K562 (cell line): ENCODE data around the gene PPP4C. TPM values are rescaled to one million over a fixed set of nuclear protein-coding genes. Genes with fewer than 3 reads are reported as not detected.
A peak's percentile ranks its signal among the peaks of the same experiment; 100 is the strongest.

Experiments used
- CTBP1 ChIP-seq: fragments of 450-650 bp; IDR thresholded peaks from 2 replicates; pipeline ENCODE4 v1.6.1; 2016; ENCODE audit warnings: borderline replicate concordance
- EP400 ChIP-seq: fragments of 450-650 bp; IDR thresholded peaks from 2 replicates; pipeline ENCODE4 v1.6.1; 2017; ENCODE audit warnings: antibody characterized with exemption, mild to moderate bottlenecking, moderate library complexity
- FUS ChIP-seq: fragments of 200-400 bp; formaldehyde crosslinking; optimal IDR thresholded peaks from 2 replicates; pipeline ENCODE3; 2017; ENCODE audit warnings: low read depth, low read length
- HLTF ChIP-seq: fragments of 450-650 bp; IDR thresholded peaks from 2 replicates; pipeline ENCODE4 v1.6.1; 2016
- HMGN3 ChIP-seq: IDR thresholded peaks from 2 replicates; pipeline ENCODE4 v1.6.1; 2011; ENCODE audit warnings: borderline replicate concordance, low read depth, mild to moderate bottlenecking, mixed read lengths, low read length; ENCODE audit not compliant: insufficient read length; ENCODE audit errors: extremely low read depth
- HNRNPLL ChIP-seq: fragments of 200-400 bp; formaldehyde crosslinking; IDR thresholded peaks from 2 replicates; pipeline ENCODE4 v1.6.1; 2017; ENCODE audit warnings: low read length, low read depth, mild to moderate bottlenecking; ENCODE audit not compliant: poor library complexity, severe bottlenecking
- KDM1A ChIP-seq, 2 experiments: fragments of 450-650 bp; IDR thresholded peaks; 2 replicates each; pipeline ENCODE4 v1.6.1; 2016; ENCODE audit warnings: mild to moderate bottlenecking in 2 of 2
- MTA1 ChIP-seq: fragments of 450-650 bp; IDR thresholded peaks from 2 replicates; pipeline ENCODE4 v1.6.1; 2017; ENCODE audit warnings: borderline replicate concordance
- MTF1 ChIP-seq: fragments of 250-450 bp; sonication (Bioruptor Pico); IDR thresholded peaks from 2 replicates; pipeline ENCODE4 v1.9.0; 2021; ENCODE audit warnings: moderate library complexity, mild to moderate bottlenecking, inconsistent platforms, borderline replicate concordance
- NONO ChIP-seq, 2 experiments: fragments of 200-400 bp in 1 of 2; fragments of 450-650 bp in 1 of 2; formaldehyde crosslinking in 1 of 2; IDR thresholded peaks; 2 replicates each; pipeline ENCODE4 v1.6.1; 2017; ENCODE audit warnings: low read depth in 2 of 2, mild to moderate bottlenecking in 2 of 2, moderate library complexity in 2 of 2, low read length in 1 of 2
- NR3C1 ChIP-seq: sonication (generic); formaldehyde crosslinking; IDR thresholded peaks from 2 replicates; pipeline ENCODE4 v1.8.1; 2022; ENCODE audit warnings: missing genetic modification reagents
- PHF20 ChIP-seq: fragments of 450-650 bp; IDR thresholded peaks from 2 replicates; pipeline ENCODE4 v1.6.1; 2018; ENCODE audit not compliant: partially characterized antibody
- PML ChIP-seq: IDR thresholded peaks from 2 replicates; pipeline ENCODE4 v1.6.1; 2012; ENCODE audit warnings: low read length, inconsistent platforms
- POLR2G ChIP-seq: fragments of 200-400 bp; formaldehyde crosslinking; IDR thresholded peaks from 2 replicates; pipeline ENCODE4 v1.6.1; 2017; ENCODE audit warnings: low read depth, mild to moderate bottlenecking, antibody characterized with exemption, low read length, moderate library complexity
- PTBP1 ChIP-seq: fragments of 200-400 bp; formaldehyde crosslinking; IDR thresholded peaks from 2 replicates; pipeline ENCODE4 v1.6.1; 2017; ENCODE audit warnings: low read depth, low read length
- SMAD4 ChIP-seq: fragments of 250-450 bp; sonication (Bioruptor Pico); conservative IDR thresholded peaks from 2 replicates; pipeline ENCODE4 v1.8.0; 2021; ENCODE audit warnings: inconsistent platforms, mild to moderate bottlenecking, moderate library complexity
- TBP ChIP-seq: optimal IDR thresholded peaks from 2 replicates; pipeline ENCODE3; 2011; ENCODE audit warnings: low read depth, low read length, improper control_type of control experiment
- ZNF263 ChIP-seq: sonication (generic); formaldehyde crosslinking; IDR thresholded peaks from 2 replicates; pipeline ENCODE4 v1.8.0; 2022; ENCODE audit warnings: mild to moderate bottlenecking, missing genetic modification reagents, borderline replicate concordance
- ZNF431 ChIP-seq: sonication (generic); formaldehyde crosslinking; IDR thresholded peaks from 2 replicates; pipeline ENCODE4 v1.8.0; 2022; ENCODE audit warnings: mild to moderate bottlenecking, missing genetic modification reagents
- ZNF589 ChIP-seq: fragments of 200-800 bp; sonication (Bioruptor generic); IDR thresholded peaks from 2 replicates; pipeline ENCODE4 v1.6.1; 2016; ENCODE audit warnings: low read depth, missing genetic modification characterization, missing compliant biosample characterization
- polyA plus RNA-seq, 8 experiments: library from polyadenylated mRNA; depleted of rRNA in 4 of 8; stranded (reverse) in 5 of 8; unstranded in 3 of 8; fragments of >200 nt; fragmentation: Nextera tagmentation in 2 of 8; fragmentation: Illumina TruSeq in 1 of 8; extraction: Ambion mirVana in 2 of 8; extraction: Trizol in 1 of 8; gene quantifications; 2 replicates each; pipeline versions ENCODE4 v1.2.1 to v1.2.3, GENCODE V29; 2011 to 2014; ENCODE audit warnings: inconsistent platforms in 1 of 8, missing spikeins in 1 of 8
- total RNA-seq, 7 experiments: library from RNA; depleted of rRNA in 6 of 7; stranded (reverse); fragments of >200 nt in 6 of 7; fragmentation: Illumina TruSeq in 2 of 7; extraction: Trizol in 2 of 7; gene quantifications; 2 replicates each; pipeline versions ENCODE4 v1.2.1 to v1.2.3, GENCODE V29; 2011 to 2021; ENCODE audit warnings: low replicate concordance in 1 of 7
- TF ChIP-seq, protein P1 (sequence below): sonication (generic); formaldehyde crosslinking; IDR thresholded peaks from 2 replicates; pipeline ENCODE4 v1.8.1; 2023; ENCODE audit warnings: mild to moderate bottlenecking, missing genetic modification reagents
- TF ChIP-seq, protein P2 (sequence below): fragments of 450-650 bp; IDR thresholded peaks from 2 replicates; pipeline ENCODE4 v1.6.1; 2016
- TF ChIP-seq, protein P3 (sequence below): fragments of 250-450 bp; sonication (Bioruptor Pico); IDR thresholded peaks from 2 replicates; pipeline ENCODE4 v1.4.0; 2020; ENCODE audit warnings: mild to moderate bottlenecking, moderate library complexity

Gene PPP4C
- total and polyA plus RNA-seq, 9 of the 15 experiments (the other 6 are each of a cell fraction or from before 2014, with no cell fraction given), result 3.5 to 183 (median 131) TPM

DNA sequence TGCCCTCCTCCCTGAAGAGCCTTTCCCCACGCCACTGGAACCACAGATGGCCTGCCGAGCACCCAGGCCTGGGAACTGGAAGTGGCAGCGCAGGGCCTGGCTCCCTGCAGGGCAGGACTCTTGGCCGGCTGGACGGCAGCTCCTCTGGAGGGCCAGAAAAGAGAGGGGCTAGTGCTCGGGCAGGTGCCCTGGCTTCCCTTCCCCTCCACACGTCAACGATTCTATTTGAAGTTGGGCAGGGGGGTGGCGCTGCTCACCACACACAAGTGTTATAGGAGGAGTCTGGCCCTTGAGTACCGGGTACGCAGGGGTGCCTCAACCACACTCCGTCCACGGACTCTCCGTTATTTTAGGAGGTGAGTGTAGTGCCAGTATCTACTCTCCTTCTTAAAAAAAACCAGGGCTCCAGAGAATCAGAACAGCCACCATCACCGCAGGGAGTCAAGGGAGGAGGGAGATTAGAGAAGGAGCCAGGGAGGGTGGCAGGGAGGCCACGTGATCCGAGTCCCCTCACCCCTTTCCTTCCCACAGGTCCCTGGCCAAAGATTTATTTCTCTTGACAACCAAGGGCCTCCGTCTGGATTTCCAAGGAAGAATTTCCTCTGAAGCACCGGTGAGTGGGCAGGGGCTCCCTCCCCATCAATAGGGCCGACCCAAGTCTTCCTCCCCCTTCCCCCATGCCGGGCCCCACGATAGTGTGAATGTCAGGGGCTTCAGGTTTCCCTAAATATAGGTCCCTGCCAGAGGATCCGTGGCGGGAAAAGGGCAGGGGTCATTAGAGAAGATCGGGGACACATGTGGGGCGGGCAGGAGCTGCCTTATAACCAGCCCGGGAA lies 11.7 kb upstream of the PPP4C start (continued):
- TF ChIP-seq SMAD4 (CRISPR knock-in tag), result peak; percentile 49
- no peak for TF ChIP-seq HLTF
- TF ChIP-seq PML, result 0 out of 2 replicates have a peak, but pooled peaks have one; percentile 30
- no peak for TF ChIP-seq FUS
- TF ChIP-seq, protein P1, sequence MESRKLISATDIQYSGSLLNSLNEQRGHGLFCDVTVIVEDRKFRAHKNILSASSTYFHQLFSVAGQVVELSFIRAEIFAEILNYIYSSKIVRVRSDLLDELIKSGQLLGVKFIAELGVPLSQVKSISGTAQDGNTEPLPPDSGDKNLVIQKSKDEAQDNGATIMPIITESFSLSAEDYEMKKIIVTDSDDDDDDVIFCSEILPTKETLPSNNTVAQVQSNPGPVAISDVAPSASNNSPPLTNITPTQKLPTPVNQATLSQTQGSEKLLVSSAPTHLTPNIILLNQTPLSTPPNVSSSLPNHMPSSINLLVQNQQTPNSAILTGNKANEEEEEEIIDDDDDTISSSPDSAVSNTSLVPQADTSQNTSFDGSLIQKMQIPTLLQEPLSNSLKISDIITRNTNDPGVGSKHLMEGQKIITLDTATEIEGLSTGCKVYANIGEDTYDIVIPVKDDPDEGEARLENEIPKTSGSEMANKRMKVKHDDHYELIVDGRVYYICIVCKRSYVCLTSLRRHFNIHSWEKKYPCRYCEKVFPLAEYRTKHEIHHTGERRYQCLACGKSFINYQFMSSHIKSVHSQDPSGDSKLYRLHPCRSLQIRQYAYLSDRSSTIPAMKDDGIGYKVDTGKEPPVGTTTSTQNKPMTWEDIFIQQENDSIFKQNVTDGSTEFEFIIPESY, result no peak
- TF ChIP-seq PTBP1, result 0 out of 2 replicates have a peak, but pooled peaks have one; percentile 26
- TF ChIP-seq MTF1, result 0 out of 2 replicates have a peak, but pooled peaks have one; percentile 33
- TF ChIP-seq NR3C1 (CRISPR knock-in tag), result no peak
- TF ChIP-seq PHF20, result no peak
- TF ChIP-seq NONO (IDR thresholded peaks at IDR 0.05; ENCODE audit: low read depth in 2 of 2, low read length in 1 of 2), result peak in 1 of 2 experiments; percentile 53; a peak in 1 of 4 replicates
- 0 out of 2 replicates have a peak, but pooled peaks have one; percentile 52 for TF ChIP-seq ZNF589 (CRISPR knock-in tag)
- TF ChIP-seq HMGN3, result peak; percentile 48
- TF ChIP-seq HNRNPLL, result peak; percentile 32
- TF ChIP-seq, protein P2, sequence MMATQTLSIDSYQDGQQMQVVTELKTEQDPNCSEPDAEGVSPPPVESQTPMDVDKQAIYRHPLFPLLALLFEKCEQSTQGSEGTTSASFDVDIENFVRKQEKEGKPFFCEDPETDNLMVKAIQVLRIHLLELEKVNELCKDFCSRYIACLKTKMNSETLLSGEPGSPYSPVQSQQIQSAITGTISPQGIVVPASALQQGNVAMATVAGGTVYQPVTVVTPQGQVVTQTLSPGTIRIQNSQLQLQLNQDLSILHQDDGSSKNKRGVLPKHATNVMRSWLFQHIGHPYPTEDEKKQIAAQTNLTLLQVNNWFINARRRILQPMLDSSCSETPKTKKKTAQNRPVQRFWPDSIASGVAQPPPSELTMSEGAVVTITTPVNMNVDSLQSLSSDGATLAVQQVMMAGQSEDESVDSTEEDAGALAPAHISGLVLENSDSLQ, result peak; percentile 47; the same call in 1 of the 2 replicates
- peak; percentile 47; the same call in 1 of the 2 replicates for TF ChIP-seq CTBP1
- peak; percentile 25; the same call in 1 of the 2 replicates for TF ChIP-seq MTA1
- peak; percentile 28 for TF ChIP-seq EP400
- peak; percentile 66 for TF ChIP-seq POLR2G
- peak; percentile 98 for TF ChIP-seq ZNF263 (CRISPR knock-in tag)
- TF ChIP-seq, protein P3, sequence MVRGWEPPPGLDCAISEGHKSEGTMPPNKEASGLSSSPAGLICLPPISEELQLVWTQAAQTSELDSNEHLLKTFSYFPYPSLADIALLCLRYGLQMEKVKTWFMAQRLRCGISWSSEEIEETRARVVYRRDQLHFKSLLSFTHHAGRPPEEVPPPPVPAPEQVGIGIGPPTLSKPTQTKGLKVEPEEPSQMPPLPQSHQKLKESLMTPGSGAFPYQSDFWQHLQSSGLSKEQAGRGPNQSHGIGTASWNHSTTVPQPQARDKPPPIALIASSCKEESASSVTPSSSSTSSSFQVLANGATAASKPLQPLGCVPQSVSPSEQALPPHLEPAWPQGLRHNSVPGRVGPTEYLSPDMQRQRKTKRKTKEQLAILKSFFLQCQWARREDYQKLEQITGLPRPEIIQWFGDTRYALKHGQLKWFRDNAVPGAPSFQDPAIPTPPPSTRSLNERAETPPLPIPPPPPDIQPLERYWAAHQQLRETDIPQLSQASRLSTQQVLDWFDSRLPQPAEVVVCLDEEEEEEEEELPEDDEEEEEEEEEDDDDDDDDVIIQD (CRISPR knock-in tag), result no peak
- peak; percentile 44 for TF ChIP-seq TBP
- TF ChIP-seq KDM1A (IDR thresholded peaks at IDR 0.05), result peak in 1 of 2 experiments; percentile 18; a peak in 1 of 4 replicates
- TF ChIP-seq ZNF431, result no peak
